ENCODE measurements around the gene CAND1.

- TF ChIP-seq CTCF (IDR thresholded peaks at IDR 0.05): no peak
- TF ChIP-seq TCF7L2 (IDR thresholded peaks at IDR 0.05; ENCODE audit: low read depth, low read length): no peak
- TF ChIP-seq POLR2AphosphoS5 (IDR thresholded peaks at IDR 0.05; ENCODE audit: low read depth, low read length): no peak
- no peak for TF ChIP-seq REST (IDR thresholded peaks at IDR 0.05; ENCODE audit: insufficient read depth in 1 of 2, low read depth in 2 of 2, low read length in 1 of 2)
Measured at GRCh38 chr12:67326637-67327036, 57.5 kb downstream of the CAND1 start.
